K562 (cell line): ENCODE results near the gene ERBB3. TPM values are rescaled to one million over a fixed set of nuclear protein-coding genes. Genes with fewer than 3 reads are reported as not detected.

Experiments used
- CUX1 ChIP-seq: fragments of 200-800 bp; sonication (Bioruptor generic); IDR thresholded peaks from 2 replicates; pipeline ENCODE4 v1.6.1; 2016; ENCODE audit warnings: missing genetic modification characterization, missing compliant biosample characterization
- MTA2 ChIP-seq: fragments of 450-650 bp; IDR thresholded peaks from 2 replicates; pipeline ENCODE4 v1.6.1; 2016; ENCODE audit warnings: low read depth
- NBN ChIP-seq: fragments of 450-650 bp; IDR thresholded peaks from 2 replicates; pipeline ENCODE4 v1.6.1; 2016; ENCODE audit warnings: low read depth, mild to moderate bottlenecking
- RERE ChIP-seq: sonication (generic); formaldehyde crosslinking; IDR thresholded peaks from 2 replicates; pipeline ENCODE4 v1.8.0; 2023; ENCODE audit warnings: missing genetic modification reagents, mild to moderate bottlenecking, borderline replicate concordance
- SMARCA4 ChIP-seq: fragments of 450-650 bp; IDR thresholded peaks from 2 replicates; pipeline ENCODE4 v1.6.1; 2016
- SRSF9 ChIP-seq: fragments of 200-400 bp; formaldehyde crosslinking; IDR thresholded peaks from 2 replicates; pipeline ENCODE4 v1.6.1; 2017; ENCODE audit warnings: low read depth, low read length, borderline replicate concordance
- TSHZ1 ChIP-seq: fragments of 250-450 bp; sonication (Bioruptor Pico); IDR thresholded peaks from 2 replicates; pipeline ENCODE4 v1.4.0; 2020; ENCODE audit warnings: mild to moderate bottlenecking, moderate library complexity
- ZBTB2 ChIP-seq: fragments of 450-650 bp; IDR thresholded peaks from 2 replicates; pipeline ENCODE4 v1.6.1; 2016; ENCODE audit warnings: antibody characterized with exemption
- ZFP1 ChIP-seq: fragments of 450-650 bp; formaldehyde crosslinking; IDR thresholded peaks from 2 replicates; pipeline ENCODE4 v1.4.0; 2020; ENCODE audit warnings: mild to moderate bottlenecking, mixed read lengths
- ZNF143 ChIP-seq: sonication (generic); formaldehyde crosslinking; IDR thresholded peaks from 2 replicates; pipeline ENCODE4 v1.9.0; 2022; ENCODE audit warnings: mild to moderate bottlenecking, missing genetic modification reagents
- ZNF584 ChIP-seq: fragments of 200-800 bp; sonication (Bioruptor generic); IDR thresholded peaks from 2 replicates; pipeline ENCODE4 v1.6.1; 2016; ENCODE audit warnings: low read depth, mild to moderate bottlenecking, missing genetic modification characterization, missing compliant biosample characterization
- polyA plus RNA-seq, 8 experiments: library from polyadenylated mRNA; depleted of rRNA in 4 of 8; stranded (reverse) in 5 of 8; unstranded in 3 of 8; fragments of >200 nt; fragmentation: Nextera tagmentation in 2 of 8; fragmentation: Illumina TruSeq in 1 of 8; extraction: Ambion mirVana in 2 of 8; extraction: Trizol in 1 of 8; gene quantifications; 2 replicates each; pipeline versions ENCODE4 v1.2.1 to v1.2.3, GENCODE V29; 2011 to 2014; ENCODE audit warnings: inconsistent platforms in 1 of 8, missing spikeins in 1 of 8
- total RNA-seq, 7 experiments: library from RNA; depleted of rRNA in 6 of 7; stranded (reverse); fragments of >200 nt in 6 of 7; fragmentation: Illumina TruSeq in 2 of 7; extraction: Trizol in 2 of 7; gene quantifications; 2 replicates each; pipeline versions ENCODE4 v1.2.1 to v1.2.3, GENCODE V29; 2011 to 2021; ENCODE audit warnings: low replicate concordance in 1 of 7

The ERBB3 gene
- total and polyA plus RNA-seq, 9 of the 15 experiments (the other 6 are each of a cell fraction or from before 2014, with no cell fraction given), result 1.5 to 5.4 (median 3.8) TPM

- TF ChIP-seq RERE (CRISPR knock-in tag), result no peak
- TF ChIP-seq ZFP1 (CRISPR knock-in tag), result no peak
- TF ChIP-seq ZNF584, result no peak
- 0 out of 2 replicates have a peak, but pooled peaks have one; percentile 12 for TF ChIP-seq ZBTB2
- TF ChIP-seq CUX1 (CRISPR knock-in tag), result no peak
- no peak for TF ChIP-seq MTA2
- TF ChIP-seq SRSF9, result no peak
- peak; percentile 6; the same call in 1 of the 2 replicates for TF ChIP-seq NBN
- TF ChIP-seq ZNF143 (CRISPR knock-in tag), result peak; percentile 99
- TF ChIP-seq SMARCA4, result no peak; the same call in 1 of the 2 replicates
- TF ChIP-seq TSHZ1, result no peak
Measured at GRCh38 chr12:56104109-56104814, 24.3 kb downstream of the ERBB3 start, which contains the start of gene PA2G4 (continued).
